SW 1271 (cell line): ENCODE data around the gene TMC4.

ENCODE experiments used
- DNase-seq, 2 experiments: peaks; one replicate each; lab custom pipeline; 2025; lab: John Stamatoyannopoulos, UW

TMC4 gene

DNA sequence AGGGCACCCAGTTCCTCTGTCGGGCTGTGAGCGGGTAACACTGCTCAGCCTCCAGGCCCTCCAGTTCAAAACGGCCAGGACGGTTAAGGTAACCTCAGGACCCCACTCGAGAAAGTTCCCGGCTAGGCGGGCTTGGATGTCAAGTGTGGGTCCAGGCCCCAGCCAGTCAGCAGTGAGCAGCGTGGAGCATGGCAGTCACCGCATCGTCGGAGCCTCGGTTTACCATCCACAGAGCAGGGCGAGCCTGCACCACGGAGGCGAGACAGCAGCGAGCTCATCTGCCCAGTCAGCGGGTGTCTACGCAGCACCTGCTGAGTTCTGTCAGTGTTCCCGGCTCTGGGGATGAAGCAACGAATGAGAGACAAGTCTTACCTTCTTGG lies 43.4 kb downstream of the TMC4 start:
- DNase-seq, result no peak

DNA sequence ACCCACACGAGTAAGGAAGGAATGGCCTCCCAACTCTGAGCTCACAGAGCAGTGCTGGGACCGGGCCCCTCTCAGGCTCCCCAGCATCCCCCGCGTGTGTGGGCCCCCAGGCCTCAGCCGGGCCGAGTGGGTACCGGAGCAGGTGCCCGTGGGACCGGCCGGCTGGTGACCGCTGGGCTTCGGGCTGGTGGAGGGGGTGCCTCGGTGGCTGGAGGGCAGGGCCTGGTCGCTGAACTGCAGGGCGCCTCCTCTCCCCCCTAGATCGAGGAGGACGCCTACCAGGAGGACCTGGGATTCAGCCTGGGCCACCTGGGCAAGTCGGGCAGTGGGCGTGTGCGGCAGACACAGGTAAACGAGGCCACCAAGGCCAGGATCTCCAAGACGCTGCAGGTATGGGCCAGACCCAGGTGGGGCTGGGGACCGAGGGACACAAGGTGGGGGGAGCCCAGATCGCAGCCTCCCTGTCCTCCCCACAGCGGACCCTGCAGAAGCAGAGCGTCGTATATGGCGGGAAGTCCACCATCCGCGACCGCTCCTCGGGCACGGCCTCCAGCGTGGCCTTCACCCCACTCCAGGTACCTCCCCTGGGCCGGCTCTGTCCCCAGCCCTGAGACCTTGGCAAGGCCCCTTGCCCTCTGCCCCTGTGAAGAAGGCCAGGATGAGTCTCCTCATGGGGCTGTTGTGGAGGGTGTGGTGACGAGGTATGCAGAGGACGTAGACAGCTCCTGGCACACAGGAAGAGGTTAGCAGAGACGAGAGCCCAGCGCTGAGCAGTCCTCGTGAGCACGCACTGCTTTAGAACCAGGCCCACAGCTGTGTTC lies 44.0 kb downstream of the TMC4 start:
- DNase-seq, result no peak

GRCh38 chr19:54128441-54128725 lies 44.6 kb downstream of the TMC4 start:
- no peak for DNase-seq

DNA sequence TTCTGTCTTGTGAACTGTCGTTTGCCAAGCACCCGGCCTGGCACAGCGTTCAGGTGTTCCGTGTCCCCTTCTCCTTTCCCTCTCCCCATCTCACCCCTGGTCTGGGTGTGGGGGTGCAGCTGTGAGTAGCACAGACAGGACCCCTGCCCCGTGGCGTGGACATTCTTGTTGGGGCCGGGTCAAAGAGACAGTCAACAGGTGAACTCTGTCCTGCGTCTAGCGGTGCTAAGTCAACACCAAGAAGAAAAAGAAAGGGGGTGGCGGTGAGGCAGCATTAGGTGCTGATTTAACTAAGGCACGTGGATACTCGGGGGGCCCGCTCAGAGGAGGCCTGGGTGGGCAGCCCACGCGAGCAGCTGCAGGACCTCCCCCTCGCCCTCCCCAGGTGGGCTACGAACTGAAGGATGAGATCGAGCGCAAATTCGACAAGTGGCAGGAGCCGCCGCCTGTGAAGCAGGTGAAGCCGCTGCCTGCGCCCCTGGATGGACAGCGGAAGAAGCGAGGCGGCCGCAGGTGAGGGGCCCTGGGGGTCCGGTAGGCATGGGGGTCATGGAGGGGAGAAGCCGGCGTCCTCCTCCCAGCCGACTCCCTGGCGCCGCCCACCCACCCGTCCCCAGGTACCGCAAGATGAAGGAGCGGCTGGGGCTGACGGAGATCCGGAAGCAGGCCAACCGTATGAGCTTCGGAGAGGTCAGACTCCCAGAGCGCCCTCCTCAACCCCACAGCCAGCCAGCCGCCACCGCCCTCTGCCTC lies 45.1 kb downstream of the TMC4 start:
- DNase-seq, result no peak

DNA sequence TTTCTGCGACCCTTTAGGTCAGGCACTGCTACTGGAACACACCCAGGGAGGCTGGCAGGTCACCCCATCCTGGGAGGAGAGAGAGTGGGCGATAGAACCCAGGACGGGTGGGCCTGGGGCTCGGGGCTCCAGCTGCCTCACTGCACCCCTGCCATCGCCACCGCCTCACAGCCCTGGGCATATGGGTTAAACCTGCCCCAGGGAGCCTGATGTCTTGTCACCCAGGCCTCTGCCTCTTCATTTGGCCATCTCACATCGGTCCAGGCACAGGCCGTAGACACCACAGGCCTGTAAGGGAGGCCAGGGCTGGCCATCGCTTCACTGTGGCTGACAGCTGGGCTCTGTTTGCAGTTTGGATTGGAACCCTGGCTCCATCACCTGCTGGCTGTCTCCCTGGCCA lies 47.2 kb downstream of the TMC4 start:
- DNase-seq, result no peak

DNA sequence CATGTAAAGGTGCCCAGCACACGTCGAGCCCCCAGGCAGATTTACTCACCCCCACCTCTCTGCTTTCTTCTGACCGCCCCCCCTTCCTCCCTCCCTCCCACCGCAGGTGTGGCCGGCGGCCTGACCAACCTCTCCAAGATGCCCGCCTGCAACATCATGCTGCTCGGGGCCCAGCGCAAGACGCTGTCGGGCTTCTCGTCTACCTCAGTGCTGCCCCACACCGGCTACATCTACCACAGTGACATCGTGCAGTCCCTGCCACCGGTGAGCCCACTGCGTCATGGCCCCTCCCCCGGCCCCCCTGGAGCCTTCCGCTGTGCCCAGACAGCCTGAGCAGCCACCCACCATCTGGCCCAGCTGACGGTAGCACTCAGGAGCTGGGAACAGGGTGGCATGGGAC lies 48.6 kb downstream of the TMC4 start:
- no peak for DNase-seq

DNA sequence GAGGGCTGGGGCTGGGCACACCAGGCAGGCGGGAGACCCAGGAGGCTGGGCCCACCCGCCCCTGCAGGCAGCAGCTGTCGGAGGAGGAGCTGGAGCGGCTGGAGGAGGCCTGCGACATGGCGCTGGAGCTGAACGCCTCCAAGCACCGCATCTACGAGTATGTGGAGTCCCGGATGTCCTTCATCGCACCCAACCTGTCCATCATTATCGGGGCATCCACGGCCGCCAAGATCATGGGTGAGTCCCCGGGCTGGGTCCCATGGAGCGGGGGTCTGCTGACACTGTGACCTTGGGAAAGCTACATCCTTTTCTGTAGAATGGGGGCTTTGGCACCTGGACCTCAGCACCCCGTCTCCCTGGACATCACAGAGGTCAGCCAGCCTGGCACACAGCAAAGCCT lies 49.3 kb downstream of the TMC4 start:
- no peak for DNase-seq

DNA sequence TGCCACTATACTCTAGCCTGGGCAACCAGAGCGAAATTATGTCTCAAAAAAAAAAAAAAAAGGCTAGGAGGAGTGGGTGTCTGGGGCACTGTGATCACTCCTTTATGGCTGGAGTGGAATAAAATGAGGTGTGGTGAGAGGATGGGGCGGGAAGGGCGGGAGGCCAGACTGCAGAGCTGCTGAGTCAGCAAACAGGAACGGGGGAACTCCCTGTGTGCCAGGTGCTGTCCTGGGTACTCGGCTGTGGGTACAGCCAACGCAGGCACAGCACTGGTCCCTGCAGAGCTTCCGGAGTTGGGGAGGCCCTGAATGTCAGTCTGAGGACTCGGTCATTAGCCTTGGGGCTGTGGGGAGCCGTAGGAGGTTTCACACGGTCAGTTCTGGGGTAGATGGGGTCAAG lies 51.7 kb downstream of the TMC4 start:
- DNase-seq, result no peak

GRCh38 chr19:54115109-54116063 lies 57.6 kb downstream of the TMC4 start, which contains the start of the genes PRPF31 and TFPT:
PRPF31 (plus strand) TSS chr19:54115754; CDS start chr19:54118279, 2,525 bp downstream.
TFPT (minus strand) TSS chr19:54115657; CDS start chr19:54115269, 388 bp downstream.
- DNase-seq, result peak; percentile 89 to 94

- DNase-seq, result no peak
Measured at GRCh38 chr19:54114340-54115108, 58.4 kb downstream of the TMC4 start.
